Stimulated activated CD4-positive, alpha-beta T cell treated with anti-CD3 and anti-CD28 coated beads, Interleukin-15, amount 100 ng/mL, for 24 hours (primary cell): ENCODE measurements around the gene PRMT9.

Source experiments
- DNase-seq: peaks from one replicate; pipeline ENCODE4 v3.0.0-alpha.2; 2020

The PRMT9 gene

GRCh38 chr4:147678796-147679549 lies 5.0 kb downstream of the PRMT9 start:
- DNase-seq: peak; percentile 30

DNA sequence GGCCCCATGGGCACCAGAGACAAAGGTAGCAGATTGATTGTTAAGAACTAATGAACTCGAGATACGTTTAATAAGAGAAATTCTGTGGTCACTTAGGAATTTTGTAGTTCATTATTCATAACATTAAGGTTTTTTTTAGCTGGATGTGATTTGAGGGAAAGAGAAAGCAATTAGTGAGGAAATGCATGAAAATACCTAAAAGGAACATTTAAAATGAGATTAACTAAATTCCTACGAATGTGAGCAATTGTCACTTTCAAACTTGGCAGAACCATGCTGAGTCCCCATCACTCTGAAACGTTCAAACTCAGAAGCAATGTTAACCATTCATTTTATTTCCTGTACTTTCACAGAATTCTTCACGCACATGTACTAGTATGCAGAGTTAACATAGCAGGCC lies 5.9 kb downstream of the PRMT9 start:
- DNase-seq: no peak

DNA sequence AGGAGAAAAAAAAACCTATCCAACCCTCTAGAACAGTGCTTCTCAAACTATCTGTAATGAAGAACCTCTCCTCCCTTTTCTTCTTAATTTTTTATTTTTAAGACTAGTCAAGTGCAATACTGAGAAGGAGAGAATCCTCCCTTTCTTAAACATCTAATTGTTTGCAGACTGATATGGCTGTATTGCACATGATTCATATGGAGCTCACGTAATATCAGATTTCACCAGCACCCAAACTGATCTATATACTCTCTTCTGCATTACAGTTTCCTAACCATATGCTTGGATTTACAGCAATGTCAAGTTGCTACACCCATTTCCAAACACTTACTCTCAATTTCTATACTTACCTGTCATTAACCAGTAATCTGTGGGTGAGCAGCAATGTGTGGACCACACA lies 9.5 kb downstream of the PRMT9 start:
- DNase-seq: no peak

DNA sequence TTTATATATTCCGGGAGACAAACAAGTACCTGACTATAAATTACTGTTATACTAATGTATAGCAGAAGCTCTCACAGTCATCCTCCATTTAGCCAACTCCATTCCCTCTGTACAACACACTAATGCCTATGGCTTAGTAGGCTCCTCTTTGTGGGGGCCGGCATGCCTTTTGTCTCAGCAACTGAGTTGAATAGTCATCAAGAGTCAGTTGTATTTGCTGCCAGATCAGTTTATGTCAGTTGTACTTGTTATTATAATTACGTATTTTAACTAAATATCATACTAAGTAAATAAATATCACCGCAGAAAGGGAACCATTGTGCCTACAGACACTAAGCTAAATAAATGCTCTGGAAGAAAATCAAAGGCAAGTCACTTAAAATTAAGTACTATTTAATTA lies 9.9 kb downstream of the PRMT9 start:
- DNase-seq: no peak

DNA sequence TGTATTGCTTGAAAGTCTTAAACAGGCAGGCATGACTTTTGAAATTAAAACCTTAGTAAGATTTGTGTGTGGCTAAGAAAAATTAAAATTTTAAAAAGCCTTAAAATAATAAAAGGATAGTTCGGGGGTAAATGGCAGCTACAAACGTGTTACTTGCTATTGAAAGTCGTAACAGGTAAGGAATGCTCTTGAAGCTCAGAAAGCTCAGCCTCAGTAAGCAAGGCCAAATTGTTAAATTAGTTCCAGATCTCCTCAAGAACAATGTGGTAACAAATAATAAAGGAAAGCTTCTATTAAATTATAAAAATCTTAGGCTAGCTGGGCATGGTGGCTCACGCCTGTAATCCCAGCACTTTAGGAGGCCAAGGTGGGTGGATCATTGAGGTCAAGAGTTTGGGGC lies 25.5 kb downstream of the PRMT9 start:
- no peak for DNase-seq

- no peak for DNase-seq
These were observed 28.3 kb downstream of the PRMT9 start for GRCh38 chr4:147655639-147656038.

- no peak for DNase-seq
These were observed 32.4 kb downstream of the PRMT9 start for GRCh38 chr4:147651563-147651962.

DNA sequence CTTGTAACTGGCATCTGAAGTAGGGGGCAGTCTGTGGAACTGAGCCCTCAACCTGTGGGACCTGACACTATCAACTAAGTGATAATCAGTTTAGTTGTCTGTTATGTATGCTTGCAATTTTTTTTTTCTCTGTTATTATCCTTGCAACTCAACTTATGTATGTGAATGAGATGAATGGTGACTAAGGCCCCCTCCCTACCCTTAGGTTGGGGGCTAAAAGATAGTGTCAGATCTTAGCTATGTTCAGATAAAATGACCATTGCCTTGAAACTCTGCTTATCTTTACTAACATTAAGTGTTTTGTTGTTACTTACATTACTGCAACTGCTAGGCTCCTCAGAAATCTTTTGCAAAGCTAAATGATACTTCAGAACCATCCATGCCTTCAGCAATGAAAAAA lies 35.3 kb downstream of the PRMT9 start:
- no peak for DNase-seq

DNA sequence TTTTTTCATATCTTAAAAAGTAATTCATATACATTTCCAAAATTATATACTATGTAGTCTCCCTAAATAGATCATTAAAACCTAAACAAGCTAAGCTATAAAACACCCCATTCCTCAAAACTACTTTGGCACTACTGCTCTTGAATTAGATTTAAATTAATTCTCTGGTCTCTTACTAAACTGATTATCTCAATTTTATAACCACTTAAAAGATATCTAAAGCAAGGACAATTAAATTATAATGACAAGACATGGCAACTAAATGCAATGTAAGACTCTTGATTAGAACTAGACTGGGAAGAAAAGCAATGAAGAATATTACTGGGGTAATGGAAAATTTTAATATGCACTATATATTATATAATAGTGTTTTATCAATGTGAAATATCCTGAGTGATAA lies 38.9 kb downstream of the PRMT9 start:
- no peak for DNase-seq

GRCh38 chr4:147644471-147644870 lies 39.5 kb downstream of the PRMT9 start:
- DNase-seq: no peak

DNA sequence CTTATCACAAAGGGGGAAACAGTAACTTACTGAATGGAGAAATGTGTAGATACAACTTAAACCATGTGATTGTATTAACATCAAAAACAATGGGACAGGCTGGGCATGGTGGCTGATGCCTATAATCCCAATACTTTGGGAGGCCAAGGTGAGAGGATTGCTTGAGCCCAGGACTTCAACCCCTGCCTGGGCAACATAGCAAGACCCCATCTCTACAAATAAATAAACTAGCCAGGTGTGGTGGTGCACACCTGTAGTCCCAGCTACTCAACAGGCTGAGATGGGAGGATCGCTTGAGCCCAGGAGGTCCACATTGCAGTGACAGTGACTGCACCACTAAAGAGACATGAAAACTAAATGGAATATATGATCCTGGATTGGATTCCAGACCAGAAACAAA lies 40.3 kb downstream of the PRMT9 start:
- DNase-seq: no peak

- no peak for DNase-seq
These were observed 43.6 kb downstream of the PRMT9 start for GRCh38 chr4:147640331-147640730.

DNA sequence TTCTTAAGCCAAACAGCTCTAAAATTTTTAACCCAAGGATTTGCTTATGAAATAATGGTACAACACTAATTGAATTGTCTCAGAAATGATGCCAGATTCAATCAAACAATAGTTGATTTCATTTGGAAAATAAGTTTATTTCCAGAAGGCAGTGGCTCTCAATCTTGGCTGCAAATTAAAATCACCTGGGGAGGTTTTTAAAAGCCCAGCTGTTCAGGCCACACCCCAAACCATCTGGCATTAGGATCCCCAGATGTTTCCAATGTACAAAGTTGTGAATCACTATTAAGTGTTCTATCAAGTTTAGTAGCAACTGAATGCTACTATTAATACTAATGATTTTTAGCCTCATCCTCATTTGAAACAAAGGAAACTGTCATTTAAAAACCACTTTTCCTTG lies 44.6 kb downstream of the PRMT9 start:
- no peak for DNase-seq

DNA sequence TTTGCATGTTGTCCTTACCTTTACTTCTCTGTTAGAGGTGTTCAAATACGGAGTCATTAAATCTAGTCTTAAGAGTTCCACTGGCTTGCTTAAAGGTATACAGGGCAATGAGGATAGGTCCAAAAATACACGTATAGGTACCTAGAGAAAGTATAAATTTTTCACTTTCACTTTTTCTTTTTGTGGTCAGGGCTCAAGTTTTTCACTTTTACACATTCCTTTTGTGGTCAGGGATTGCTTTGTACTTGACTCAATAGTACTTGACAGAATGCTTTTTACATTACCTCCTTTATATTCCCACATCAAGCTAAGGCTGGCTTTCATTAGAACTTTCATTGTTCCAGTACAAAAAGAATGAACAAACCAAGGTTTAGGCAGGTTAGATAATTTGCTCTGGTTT lies 45.0 kb downstream of the PRMT9 start:
- no peak for DNase-seq

- no peak for DNase-seq
These were observed 45.6 kb downstream of the PRMT9 start for GRCh38 chr4:147638365-147638764.

DNA sequence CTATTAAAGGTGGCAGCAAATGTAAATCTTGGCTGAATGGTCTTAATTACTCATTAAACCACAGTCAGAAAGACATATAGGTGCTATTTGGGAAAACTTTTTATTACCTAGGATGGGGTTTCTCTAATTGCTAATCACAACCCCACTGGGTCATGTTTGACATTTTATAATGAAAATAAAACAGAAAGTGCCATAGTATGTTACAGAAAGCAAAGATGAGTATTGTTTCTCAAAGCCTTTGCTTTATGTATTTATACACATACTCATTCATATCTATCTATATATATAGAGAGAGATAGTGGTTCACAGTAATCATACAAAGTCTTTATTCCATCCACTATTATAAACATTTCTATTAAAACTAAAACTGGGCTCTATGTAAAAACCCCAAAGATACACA lies 48.6 kb downstream of the PRMT9 start:
- no peak for DNase-seq

- DNase-seq: no peak
These were observed 50.3 kb downstream of the PRMT9 start for GRCh38 chr4:147633643-147634042.

DNA sequence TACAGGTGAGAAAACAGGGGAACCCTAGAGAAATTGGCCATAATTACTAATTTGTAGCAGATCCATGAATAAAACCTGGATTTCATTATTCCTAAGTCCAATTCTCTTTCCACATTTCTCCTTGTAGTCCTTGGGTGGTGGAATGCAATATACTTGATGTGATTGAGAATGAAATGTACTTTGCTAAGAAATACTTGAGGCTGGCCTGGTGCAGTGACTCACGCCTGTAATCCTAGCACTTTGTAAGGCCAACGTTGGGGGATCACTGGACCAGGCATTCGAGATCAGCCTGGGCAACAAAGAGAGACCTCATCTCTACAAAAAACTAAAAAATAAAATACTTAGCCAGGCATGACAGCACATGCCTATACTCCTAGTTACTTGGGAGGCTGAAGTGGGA lies 50.9 kb downstream of the PRMT9 start:
- no peak for DNase-seq

DNA sequence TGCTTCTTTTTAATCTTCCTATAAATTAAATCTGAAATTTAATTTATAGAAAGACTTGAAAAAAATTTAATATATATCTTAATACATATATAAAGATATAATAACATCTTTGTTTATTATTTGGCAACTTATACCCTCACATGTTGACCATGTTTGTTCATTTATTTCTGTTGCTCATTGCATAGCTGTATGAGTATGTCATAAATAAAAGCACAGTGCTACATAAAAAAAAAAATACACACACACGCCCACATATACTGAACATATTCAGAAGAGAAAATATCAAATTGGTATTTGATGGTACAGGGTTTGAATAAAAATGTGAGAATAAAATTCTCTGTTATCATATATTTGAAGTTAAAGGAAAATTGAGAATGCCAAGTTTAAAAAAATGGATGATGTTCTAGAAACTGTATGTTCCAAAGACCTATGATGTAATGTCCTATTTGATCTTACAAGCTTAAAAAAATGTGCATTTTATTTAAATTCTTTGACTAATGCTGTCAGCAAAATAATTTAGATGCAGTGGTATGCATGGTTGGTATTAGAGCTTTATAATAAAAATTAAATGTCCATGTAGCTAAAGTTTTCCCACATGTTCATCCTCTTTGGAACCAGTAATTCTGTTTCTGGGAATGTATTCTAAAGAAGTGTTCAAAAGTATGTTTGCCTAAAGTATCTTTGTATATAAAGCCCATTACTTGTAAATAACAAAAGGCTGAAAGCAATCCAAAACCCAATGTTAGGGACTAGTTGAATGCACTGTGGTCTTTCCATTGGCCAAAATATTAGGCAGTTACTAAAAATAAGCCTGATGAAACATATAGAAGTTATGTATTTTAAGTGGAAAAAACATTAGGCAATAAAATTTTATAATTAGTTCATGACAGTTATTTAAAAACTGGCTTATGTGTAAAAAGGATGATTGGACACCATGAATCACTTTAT lies 53.9 kb downstream of the PRMT9 start:
- DNase-seq: no peak

DNA sequence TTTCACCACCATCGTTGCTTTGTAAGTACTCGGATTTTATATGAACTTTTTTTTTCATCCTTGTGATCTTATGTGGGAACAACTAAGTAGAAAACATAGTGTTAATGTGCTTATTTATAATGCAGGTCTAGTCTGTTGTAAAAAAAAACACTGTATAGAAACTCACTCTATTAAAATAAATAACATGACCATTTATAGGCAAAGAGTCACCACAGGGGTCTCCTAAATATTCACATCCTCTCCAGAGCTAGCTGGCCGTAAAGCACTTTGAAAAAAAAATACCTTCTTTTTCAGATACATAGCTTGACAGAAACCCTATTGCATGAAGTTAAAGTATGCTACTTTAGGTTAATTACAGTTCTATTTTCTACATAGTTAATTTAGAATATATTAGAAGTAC lies 55.5 kb downstream of the PRMT9 start:
- no peak for DNase-seq

GRCh38 chr4:147626903-147627302 lies 57.1 kb downstream of the PRMT9 start:
- no peak for DNase-seq

- DNase-seq: no peak
These were observed 58.2 kb downstream of the PRMT9 start for GRCh38 chr4:147625733-147626132.

DNA sequence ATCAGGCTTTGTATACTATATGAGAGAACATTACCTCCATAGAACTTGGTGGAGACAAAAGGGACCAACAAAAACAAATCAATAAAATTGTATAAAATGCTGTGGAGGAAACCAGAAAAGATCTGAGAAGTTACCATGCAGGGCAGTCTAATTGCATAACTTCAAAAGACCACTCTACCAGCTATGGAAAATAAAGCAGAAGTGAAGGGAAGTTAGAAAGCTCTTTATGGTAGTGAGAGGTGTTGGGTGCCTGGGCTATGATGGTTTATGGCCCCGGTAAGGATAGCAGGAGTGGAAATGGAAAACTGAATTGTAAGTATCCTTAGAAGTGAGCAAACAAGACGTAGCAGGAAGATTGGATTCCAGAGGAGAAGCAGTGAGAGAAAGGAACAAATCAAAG lies 63.6 kb downstream of the PRMT9 start:
- no peak for DNase-seq
